ENCODE results near the gene ARID3A.
"Not testable (repeated sequence)": the region's sequence is repeated elsewhere in the genome, so short reads cannot be mapped to it uniquely, and the experiment has no call there.

ARID3A gene, protein sequence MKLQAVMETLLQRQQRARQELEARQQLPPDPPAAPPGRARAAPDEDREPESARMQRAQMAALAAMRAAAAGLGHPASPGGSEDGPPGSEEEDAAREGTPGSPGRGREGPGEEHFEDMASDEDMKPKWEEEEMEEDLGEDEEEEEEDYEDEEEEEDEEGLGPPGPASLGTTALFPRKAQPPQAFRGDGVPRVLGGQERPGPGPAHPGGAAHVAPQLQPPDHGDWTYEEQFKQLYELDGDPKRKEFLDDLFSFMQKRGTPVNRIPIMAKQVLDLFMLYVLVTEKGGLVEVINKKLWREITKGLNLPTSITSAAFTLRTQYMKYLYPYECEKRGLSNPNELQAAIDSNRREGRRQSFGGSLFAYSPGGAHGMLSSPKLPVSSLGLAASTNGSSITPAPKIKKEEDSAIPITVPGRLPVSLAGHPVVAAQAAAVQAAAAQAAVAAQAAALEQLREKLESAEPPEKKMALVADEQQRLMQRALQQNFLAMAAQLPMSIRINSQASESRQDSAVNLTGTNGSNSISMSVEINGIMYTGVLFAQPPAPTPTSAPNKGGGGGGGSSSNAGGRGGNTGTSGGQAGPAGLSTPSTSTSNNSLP

GRCh38 chr19:925526-926322 is at the start of gene ARID3A:
Gene ARID3A, plus strand, starts transcription at chr19:926035. Its CDS starts 3,494 bp downstream, at chr19:929529.
- peak; percentile 69 for DNase-seq

DNA sequence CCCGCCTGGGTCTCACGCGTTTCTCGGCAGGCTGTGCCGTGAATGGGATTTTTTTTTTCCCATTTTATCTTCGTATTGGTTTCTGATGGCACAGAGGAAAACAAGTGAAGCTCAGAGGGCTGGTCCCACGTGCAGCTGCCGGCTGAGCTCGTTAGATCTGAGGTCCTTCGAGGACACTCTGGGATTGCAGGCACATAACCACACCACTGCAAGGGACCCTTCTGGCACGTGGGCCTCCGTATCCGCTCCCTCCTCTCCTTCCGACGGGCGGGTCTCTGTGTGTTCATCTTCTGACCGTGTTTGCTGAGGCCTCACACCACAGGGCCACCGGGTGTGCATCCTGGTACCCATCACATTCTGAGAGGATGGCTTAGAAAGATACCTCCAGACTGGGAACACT is 49.7 kb upstream of the ARID3A start:
- no peak for DNase-seq

- DNase-seq = no peak
Observed at GRCh38 chr19:876780-877314, 49.0 kb upstream of the ARID3A start.

DNA sequence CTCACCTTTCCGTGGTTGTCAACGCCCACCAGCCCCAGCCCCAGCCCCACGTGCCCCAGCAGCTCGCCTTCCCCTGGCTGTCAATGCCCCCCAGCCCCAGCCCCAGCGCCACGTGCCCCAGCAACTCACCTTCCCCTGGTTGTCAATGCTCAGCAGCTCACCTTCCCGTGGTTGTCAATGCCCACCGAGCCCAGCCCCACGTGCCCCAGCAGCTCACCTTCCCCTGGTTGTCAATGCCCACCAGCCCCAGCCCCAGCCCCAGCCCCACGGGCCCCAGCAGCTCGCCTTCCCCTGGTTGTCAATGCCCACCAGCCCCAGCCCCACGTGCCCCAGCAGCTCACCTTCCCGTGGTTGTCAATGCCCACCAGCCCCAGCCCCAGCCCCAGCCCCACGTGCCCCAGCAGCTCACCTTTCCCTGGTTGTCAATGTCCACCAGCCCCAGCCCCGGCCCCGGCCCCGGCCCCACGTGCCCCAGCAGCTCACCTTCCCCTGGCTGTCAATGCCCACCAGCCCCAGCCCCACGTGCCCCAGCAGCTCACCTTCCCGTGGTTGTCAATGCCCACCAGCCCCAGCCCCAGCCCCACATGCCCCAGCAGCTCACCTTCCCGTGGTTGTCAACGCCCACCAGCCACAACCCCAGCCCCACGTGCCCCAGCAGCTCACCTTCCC is 47.7 kb upstream of the ARID3A start:
- not testable (repeated sequence) for DNase-seq

GRCh38 chr19:878751-879561 is 46.9 kb upstream of the ARID3A start:
- not testable (repeated sequence) for DNase-seq

DNA sequence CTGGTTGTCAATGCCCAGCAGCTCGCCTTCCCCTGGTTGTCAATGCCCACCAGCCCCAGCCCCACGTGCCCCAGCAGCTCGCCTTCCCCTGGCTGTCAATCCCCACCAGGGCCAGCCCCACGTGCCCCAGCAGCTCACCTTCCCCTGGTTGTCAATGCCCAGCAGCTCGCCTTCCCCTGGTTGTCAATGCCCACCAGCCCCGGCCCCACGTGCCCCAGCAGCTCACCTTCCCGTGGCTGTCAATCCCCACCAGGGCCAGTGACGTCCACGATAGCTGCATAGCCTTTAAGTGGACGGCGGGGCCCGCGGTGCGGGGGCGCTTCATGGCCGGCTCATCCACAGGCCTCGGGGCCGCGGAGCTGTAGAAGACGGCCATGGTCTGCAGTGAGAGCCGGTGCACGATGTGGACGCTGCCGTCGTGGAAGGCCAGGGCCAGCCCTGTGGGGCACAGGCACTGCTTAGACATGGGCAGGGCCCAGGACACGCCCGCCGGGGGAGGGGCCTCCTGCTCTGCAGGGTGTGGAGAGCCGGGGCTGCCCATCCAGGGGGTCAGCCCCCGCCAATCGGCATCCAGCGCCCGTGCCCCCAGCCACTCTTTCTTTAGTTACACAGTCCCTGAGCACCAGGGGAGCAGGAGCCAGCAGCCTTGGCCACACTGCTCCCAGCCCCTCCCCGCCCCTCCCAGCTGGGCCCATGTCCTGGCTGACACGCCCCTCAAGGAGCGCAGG is 46.0 kb upstream of the ARID3A start:
- DNase-seq = no peak

DNA sequence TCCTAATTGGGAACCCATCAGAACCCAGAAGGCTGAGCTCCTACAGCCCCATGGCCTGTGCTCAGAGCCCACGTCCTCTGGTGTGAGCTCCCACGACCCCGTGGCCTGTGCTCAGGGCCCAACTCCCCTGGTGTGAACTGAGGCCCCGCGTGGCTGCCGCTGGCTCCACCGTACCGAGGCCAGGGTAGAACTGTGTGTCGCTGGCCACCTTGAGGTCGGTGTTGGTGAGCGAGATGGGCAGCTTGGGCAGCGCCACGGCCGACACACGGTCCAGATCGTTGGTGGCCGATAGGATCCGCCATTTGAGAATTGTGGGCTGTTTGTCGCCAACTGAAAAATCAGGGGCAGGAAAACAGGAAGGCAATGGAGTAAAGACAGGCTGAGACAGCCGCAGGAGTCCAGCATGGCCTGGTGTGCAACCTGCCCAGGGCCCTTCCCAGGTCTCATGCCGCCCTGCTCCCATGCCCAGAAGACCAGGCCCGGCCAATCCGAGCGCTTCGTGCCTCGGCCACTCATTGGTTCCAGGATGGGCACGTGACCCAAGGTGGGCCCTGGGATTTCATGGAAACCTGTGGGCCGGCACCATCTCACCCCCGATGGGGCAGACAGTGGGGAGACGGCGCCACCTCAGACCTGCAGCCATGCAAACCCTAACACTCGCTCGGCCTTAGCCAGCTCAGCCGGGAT is 44.3 kb upstream of the ARID3A start:
- no peak for DNase-seq

- DNase-seq = no peak
Observed at GRCh38 chr19:882871-883497, 42.9 kb upstream of the ARID3A start.

- DNase-seq = no peak
Observed at GRCh38 chr19:883661-884211, 42.1 kb upstream of the ARID3A start.

GRCh38 chr19:884420-885211 is 41.2 kb upstream of the ARID3A start:
- DNase-seq = no peak

GRCh38 chr19:885536-886224 is 40.2 kb upstream of the ARID3A start:
- DNase-seq = no peak

DNA sequence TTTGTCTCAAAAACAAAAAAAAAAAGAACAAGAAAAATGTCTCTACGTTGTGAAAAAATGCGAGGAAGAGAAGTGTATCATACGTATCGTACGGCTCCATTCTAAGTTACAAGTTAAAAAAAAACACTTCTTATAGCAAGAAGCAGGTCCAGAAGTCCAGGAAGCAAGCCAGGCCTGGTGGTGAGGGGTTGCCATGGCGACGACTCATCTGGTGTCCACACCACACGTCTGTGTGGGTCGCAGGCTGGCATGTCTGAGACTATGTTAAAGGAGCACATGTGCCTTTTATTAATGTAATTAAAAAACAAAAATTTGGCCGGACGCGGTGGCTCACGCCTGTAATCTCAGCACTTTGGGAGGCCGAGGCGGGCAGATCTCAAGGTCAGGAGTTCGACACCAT is 38.8 kb upstream of the ARID3A start:
- no peak for DNase-seq

DNA sequence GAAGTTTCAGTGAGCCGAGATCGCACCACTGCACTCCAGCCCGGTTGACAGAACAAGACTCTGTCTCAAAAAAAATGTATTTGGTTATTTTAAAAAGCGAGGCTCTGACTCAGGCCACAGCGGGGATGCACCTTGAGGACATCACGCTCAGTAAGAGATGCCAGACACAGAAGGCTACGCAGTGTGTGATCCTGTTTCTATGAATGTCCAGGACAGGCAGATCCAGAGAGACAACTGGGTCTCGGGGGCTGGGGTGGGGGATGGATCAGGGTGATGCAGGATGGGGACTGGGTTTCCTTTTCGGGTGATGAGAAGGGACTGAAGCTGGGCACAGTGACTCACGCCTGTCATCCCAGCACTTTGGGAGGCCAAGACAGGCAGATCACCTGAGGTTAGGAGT is 38.2 kb upstream of the ARID3A start:
- DNase-seq = no peak

GRCh38 chr19:888581-889385 is 37.1 kb upstream of the ARID3A start:
- DNase-seq = no peak

- DNase-seq = no peak
Observed at GRCh38 chr19:889662-890295, 36.1 kb upstream of the ARID3A start.

- no peak for DNase-seq
Observed at GRCh38 chr19:890831-891230, 35.0 kb upstream of the ARID3A start.

All from NCI-H748 treated with DMSO at 0.1 percent for 48 hours (cell line).